ENCODE data around the gene ZDBF2. TPM values are rescaled to one million over a fixed set of nuclear protein-coding genes. Genes with fewer than 3 reads are reported as not detected.
A peak's percentile ranks its signal among the peaks of the same experiment; 100 is the strongest.

The ZDBF2 gene
- total and polyA plus RNA-seq, 2 of the 8 experiments (the other 6 are each of a cell fraction or from before 2014, with no cell fraction given): 1.5 to 17.2 TPM

- TF ChIP-seq ASH2L (IDR thresholded peaks at IDR 0.05; ENCODE audit: low read length) (peak; percentile 93), RFX5 (IDR thresholded peaks at IDR 0.05; ENCODE audit: borderline replicate concordance, low read depth, low read length) (no peak), RAD21 (IDR thresholded peaks at IDR 0.05 in 1 of 2, conservative IDR thresholded peaks at IDR 0.05 in 1 of 2; ENCODE audit: low read depth in 2 of 2, low read length in 2 of 2) (no peak), CREB1 (IDR thresholded peaks at IDR 0.05) (no peak), RBBP5 (IDR thresholded peaks at IDR 0.05; ENCODE audit: borderline replicate concordance, low read depth, low read length) (no peak; the same call in 1 of the 2 replicates), KDM1A (IDR thresholded peaks at IDR 0.05; ENCODE audit: borderline replicate concordance, low read length) (no peak), MAX (IDR thresholded peaks at IDR 0.05) (0 out of 2 replicates have a peak, but pooled peaks have one; percentile 3)
Measured at GRCh38 chr2:206275312-206276055, 1.0 kb downstream of the ZDBF2 start (continued).

Measured in H1 (cell line).